GM21515 (cell line): ENCODE data around the gene SLC39A6.
"Not testable (repeated sequence)": the region's sequence is repeated elsewhere in the genome, so short reads cannot be mapped to it uniquely, and the experiment has no call there.

Experiments
- ATAC-seq: cut with Tn5 transposase; IDR thresholded peaks from one replicate; pipeline ENCODE4 v1.9.1; 2021; ENCODE audit not compliant: unreplicated experiment

SLC39A6 gene

DNA sequence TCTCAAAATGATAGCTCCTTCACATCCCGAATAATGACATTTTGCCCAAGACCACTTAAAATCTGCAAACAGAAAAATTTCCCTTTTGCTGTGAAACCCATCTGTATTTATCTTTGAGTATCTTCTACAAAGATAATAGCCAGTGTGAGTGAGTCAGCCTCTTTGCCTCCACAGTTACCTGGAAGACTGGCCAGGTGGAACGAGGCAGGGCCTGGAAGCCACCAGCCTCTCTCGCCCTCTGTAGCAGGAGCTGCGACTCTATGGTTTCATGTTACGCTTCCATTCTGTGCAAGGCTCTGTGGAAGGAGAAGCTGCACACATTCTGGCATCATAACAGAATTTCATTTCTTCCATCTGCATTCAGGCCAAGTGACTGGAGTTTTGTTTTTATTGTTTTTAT is 10.1 kb upstream of the SLC39A6 start:
- no peak for ATAC-seq

DNA sequence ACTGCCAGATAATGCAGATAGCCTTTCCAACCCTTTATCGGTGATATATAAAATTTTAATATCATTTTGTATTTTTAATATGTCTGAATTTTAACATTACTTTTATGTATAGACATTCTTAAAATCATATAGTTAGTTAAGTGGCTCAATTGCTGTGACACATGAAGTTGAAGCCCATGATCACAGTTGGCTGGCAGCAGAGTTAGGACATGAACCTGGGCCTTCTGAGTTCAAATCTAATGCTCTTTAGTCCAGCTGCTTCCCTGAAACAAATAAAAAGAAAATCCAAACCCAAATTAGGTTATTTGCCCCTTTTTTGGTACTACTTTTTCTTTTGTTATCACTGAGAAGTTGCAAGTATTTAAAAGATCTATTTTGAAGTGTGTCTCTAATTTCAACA is 6.1 kb upstream of the SLC39A6 start:
- no peak for ATAC-seq

DNA sequence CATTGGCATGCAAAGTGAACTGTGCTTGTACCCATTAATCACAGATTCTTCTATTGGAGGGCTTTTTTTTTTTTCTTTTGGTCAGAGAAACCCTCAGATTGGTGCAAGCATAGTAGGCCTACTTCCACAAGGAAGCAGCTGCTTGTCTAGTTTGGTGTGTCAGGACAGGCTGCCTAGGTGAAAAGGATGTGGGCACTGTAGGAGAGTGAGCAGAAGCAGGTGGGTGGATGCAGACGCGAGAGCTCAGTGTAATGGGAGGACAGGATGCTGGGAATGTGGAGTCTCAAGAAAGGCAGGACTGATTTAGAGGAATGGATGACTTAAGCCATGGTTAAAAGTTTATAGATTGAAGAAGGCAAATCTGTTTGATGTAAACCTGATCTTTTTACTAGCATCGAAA is 3.6 kb upstream of the SLC39A6 start:
- ATAC-seq: no peak

DNA sequence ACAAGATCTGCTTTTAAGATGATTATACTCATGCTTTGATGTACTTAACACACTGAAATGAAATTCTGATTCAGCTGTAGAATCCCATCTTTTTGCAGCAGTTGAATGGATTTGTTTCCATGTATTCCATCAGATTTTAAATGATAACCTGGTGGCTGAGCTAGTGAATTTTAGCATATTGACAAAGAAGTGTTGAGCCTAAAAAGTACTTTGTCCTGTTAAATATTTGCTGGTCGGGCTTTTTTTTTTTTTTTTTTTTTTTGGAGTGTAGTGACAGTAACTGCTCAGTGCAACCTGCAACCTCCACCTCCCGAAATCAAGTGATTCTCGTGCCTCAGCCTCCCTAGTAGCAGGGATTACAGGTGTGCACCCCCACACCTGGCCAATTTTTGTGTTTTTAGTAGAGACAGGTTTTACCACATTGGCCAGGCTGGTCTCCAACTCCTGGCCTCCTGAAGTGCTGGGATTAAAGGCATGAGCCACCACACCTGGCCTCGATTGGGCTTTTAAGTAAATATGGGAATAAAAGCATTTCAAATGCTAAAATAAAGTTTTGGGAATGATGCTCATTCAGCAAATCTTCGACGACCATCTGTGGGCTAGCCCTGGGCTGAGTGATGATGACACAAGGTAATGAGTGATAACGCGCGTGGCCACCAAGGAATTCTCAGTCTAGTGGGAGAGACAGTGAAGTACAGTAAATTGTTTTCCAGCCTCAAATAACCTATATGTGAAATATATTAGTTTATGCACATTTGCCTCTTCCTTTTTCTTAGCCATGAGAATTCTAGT is 2.7 kb upstream of the SLC39A6 start:
- ATAC-seq: no peak

DNA sequence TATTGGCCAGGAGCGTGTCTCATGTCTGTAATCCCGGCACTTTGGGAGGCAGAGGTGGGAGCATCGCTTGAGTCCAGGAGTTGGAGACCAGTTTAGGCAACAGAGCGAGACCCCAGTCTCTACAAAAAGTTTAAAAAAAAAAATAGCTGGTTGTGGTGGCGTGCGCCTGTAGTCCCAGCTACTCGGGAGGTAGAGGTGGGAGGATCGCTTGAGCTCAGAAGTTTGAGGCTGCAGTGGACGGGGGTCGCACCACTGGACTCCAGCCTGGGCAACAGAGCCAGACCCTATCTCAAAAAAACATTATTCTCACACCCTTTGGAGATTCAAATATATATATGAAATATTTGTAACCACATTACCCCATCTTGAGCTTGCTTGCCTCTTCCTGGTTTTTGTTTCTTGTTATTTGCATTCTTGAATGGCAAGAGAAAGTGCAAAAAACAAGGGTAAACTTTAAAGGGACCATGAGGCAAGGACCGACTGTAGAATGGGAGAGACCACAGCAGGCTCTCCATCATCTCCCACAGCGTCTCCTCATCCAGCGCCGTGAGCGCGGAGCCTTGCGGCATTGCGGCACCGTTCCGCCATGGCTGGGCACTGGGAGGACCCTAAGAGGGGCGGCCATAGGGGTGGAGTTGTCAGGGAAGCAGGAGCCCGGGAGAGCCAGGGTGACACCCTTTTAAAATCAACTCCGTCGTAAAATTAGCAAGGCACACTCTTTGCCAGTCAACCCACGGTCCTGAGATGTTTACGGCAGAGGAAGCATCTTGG is 1.9 kb upstream of the SLC39A6 start:
- ATAC-seq: no peak

DNA sequence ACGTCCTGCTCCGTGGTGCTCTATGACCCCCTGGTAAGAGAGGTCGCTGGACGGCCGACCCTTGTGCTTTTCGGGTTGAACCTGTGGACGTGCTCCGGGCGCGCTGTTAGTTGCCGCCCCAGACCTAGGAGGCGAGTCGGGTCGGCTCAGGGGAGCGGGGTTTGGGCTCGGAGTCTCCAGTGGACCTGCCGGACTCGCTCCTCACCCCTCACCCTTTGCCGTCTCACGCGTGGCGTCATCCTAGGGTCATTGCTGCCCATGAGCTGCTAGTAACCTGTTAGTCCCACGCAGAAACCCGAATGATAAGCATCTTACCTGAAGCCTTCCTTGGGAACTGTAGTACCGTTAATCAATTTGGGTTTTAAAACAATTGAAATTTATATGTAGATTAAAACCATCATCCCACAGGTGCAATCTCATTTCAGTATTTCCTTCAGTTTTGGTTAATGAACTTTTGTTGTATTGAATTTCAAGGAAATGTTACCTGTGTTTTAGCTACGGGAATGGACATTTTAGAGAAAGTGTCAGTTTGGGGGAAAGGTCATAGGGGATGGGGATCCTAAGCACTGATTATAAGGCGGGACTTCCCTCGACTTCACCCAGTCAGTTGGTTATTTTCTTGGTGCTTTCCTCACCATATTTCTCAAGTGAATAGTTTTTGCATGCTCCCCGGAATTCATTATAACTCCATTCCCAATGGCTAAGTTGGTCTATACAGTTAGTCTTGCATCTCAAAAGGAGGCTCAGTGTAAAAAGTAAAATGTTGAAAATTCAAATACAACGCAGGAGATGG is 1.1 kb upstream of the SLC39A6 start:
- peak; percentile 19 for ATAC-seq

DNA sequence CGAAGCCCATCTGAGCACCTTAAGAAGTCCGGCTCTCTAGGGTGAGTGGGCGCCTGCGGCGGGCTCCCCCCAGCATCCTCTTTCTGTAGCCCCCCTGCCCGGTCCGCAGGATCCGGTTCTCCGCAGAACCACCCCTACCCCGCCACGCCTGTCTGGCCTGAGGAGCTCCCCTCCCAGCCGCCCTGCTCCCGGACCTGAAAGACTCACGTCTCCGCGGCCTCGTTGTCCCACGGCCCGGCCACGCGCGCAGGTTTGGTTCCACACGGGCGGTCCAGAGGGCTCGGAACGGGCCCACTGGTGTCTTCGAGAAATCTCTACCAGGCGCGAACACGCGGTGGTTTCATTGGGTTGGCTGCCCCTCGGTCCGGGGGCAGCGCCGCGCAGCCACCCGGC is 237 bp downstream of the SLC39A6 start:
- ATAC-seq: peak; percentile 23

DNA sequence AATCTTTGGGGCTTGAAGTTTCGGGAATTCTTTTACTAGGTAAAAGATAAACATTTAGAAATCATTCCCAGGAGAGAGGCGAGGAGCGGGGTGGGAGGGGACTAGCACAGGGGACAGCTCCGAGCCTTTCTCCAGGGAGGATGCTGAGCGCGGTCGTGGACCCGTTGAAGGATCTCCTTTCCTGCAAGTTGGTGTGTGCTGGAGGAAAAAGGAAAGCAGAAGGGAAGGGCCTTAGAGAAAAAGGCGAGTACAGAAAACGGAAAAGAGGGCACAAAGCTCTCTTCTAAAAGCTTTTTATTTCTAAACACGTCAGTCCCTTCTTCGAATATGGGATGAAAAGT is 640 bp downstream of the SLC39A6 start:
- no peak for ATAC-seq

DNA sequence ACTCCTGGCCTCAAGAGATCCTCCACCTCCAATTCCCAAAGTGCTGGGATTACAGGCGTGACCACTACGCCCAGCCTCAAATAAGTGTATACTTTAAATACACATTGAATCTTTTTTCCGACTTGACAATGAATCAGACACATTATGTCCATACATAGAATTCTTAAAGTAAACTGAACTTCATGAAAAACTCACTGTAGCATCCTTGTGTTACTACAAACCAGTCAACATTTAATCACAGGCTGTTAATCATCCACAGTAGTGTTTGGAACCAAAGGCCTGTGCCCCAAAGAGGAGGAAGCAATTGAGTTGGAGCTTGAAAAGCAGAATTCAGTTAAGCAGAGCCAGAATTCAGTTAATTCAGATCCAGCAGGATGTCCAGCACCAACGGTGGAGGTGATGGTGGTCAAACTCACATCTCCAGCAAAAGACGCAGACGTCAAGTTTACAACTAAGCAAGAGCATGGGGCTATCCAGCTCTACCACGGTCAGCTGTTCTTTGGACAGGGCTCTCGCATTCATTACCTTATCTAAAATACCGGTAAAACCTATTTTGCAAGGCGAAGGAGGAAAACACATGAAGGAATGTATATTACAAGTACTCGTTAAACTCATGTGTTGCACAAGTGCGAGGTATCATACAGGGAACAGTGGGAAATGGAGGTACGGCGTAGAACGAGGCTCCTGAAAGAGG is 1.2 kb downstream of the SLC39A6 start:
- ATAC-seq: no peak

DNA sequence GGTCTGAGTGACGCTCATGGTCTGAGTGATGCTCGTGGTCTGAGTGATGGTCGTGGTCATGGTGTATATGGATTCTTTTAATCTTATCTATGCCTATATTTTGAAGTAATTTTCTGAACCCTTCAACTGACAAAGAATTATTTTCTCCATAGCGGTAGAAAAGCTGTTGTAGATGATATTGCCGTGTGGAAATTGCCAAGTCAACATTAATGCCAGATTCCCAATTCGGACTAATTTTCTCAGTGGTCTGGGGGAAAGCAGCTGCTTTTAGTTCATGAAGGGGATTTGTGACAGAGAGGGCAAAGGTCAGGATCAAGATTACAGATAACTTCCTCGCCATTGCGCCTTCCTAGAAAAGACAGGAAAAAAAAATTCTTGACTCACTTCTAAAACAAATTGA is 2.5 kb downstream of the SLC39A6 start:
- no peak for ATAC-seq

DNA sequence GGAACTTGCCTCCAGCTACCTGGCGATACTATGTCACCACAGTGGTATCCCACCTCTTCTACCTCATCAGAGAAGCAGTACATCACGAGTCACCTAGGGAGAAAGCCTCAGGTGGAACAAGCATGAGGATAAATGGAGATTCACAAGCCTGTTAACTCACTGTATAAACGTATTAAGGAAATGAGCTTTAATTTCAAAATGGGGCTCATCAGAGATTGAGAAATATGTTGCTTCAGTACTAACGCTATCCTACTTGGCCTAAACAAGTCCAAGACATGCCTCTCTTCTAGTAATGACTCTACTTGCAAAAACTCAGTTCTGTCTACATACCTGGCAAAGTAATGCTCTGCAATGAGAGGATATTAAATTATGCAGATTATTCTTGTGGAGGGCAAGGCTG is 4.3 kb downstream of the SLC39A6 start:
- ATAC-seq: no peak

DNA sequence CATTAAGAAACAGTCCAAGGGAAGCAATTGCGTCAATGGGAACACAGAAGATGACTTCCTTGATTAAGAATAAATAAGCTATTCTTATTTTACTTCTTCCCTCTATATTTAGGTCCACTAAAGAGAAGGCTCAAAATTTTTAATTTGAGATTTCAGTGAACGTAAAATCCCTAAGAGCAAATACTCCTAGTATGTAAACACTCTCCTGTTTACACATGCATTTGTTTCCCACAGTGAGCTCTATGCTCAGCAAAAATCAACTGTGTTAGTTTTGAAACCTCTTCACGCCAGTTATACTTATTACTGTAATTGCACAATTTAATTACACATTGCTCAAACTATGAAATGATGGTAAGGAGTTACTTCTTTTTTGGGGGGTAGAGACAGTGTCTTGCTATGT is 8.8 kb downstream of the SLC39A6 start:
- no peak for ATAC-seq

DNA sequence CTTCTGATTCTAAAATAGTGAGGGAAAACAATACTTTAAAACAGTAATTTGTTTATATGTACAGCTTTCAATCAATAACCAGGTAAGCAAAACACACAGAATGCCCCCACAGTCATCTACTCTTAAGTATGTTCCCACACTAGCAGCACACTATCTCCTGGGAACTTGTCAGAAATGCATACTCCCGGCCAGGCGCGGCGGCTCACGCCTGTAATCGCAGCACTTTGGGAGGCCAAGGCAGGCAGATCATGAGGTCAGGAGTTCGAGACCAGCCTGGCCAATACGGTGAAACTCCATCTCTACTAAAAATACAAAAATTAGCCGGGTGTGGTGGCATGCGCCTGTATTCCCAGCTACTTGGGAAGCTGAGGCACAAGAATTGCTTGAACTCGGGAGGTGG is 12.4 kb downstream of the SLC39A6 start:
- not testable (repeated sequence) for ATAC-seq

DNA sequence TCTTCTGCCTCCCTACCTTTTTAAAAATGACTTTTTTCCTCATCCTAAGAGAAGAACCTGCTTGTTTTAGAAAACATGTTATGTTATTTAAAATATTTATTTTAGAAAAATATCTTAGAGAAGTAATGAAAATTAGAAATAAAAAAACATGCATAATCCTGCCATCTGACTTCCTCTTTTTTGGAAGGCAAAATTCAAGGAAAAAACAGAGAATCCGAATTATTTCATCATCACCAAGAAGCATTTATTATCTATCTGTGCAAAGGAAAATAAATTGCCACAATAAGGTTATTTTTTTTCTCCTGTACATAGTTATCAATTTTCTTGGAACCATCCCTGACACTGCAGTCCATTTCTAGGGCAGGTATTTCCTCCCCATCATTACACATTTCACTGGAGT is 14.4 kb downstream of the SLC39A6 start:
- no peak for ATAC-seq

DNA sequence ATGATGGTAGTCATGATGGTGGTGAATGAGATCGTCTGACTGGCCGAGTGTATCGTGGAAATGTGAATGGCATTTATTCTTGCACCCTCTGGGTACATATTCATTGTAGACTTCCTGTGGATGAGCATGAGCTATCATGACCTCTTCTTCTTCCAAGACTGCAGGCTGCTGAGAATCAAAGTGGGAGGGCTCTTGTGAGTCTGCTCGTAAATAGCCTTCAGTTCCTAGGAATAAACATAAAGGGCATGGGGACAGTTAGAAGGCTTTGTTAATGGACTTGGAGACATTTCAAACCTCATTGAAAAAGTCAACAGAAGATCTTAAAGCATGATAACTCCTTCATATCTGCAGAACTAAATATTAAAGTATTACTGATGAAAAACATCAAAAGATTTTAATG is 14.9 kb downstream of the SLC39A6 start:
- ATAC-seq: no peak

DNA sequence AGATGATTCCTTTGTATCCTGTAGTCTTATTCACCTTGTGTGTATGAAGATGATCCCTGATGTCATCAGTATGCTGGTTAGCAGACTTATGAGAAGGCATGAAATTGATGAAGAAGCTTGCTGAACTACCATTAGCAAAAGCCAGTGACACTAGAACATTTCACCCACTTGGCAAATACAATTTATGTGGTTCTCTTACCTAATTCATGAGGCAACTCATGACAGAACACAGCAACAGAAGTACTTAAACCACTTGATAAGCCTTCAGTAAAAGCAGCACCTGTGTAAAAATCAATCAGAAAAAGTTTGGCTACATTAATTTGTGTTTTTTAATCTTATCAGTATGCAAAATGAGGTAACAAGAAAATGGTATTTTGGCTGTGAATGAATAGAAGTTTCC is 16.8 kb downstream of the SLC39A6 start:
- no peak for ATAC-seq

DNA sequence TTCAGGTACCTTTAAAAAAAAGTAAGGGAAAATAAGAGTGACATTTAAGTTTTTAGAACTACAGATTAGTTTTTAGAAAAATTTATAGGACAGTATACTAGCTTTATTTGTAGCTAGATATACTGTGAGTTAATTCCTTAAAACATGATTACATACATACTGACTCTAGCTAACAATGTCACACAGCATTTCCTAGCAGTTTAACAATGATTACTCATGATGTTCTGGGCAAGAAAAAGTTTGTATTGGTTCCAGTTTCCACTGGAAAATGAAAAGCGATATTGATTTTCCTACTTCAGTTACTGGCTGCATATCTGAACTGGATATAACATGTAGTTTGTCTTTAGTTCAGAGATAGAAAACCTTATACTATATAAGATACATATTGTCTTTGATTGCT is 19.4 kb downstream of the SLC39A6 start:
- ATAC-seq: no peak

DNA sequence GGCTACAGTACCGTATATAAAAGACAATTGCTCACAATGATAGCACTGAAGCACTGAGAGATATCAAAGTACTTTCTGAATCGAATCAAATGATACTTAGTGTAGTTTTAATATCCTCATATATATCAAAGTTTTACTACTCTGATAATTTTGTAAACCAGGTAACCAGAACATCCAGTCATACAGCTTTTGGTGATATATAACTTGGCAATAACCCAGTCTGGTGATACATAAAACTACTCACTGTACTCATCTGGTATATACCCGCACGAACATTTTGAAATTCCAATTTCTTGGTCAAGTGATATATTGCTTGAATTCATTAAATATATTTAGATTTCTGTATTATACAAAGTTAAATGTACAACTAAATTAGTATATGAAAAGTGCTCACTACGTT is 20.5 kb downstream of the SLC39A6 start:
- ATAC-seq: no peak

DNA sequence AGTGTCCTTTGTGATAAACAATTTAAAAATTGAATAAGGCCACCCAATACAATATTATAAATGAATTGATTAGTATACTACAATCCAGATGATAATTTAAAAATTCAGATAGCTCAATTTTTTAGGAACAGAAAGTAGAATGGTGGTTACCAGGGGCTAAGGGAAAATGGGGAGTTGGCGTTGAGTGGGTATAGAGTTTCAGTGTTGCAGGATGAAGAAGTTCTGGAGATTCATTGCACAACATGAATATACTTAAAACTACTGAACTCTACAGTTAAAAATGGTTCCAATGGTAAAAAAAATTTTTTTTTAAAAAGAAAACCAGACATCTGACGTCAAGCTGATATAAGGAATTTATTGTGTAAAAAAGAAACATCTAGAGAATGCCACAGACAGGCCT is 20.9 kb downstream of the SLC39A6 start:
- ATAC-seq: no peak

DNA sequence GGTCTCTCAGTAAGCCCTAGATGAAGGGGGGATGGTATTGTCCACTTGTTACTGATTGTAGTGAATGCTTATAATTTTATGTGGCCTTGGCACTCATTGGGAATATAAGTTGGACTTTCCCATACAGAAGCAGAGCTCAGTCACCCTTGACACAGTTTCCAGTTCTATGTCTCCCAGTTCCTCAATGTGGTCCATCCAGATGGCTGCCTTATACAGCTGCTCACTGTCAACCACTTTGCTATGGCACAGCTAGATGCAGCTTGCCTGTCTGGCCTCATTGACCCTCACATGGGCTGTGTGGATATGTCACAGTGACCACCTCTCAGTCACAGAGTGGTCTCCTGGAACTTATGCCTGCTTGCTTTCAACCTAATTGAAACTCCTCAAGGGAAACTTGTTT is 21.7 kb downstream of the SLC39A6 start:
- ATAC-seq: no peak

DNA sequence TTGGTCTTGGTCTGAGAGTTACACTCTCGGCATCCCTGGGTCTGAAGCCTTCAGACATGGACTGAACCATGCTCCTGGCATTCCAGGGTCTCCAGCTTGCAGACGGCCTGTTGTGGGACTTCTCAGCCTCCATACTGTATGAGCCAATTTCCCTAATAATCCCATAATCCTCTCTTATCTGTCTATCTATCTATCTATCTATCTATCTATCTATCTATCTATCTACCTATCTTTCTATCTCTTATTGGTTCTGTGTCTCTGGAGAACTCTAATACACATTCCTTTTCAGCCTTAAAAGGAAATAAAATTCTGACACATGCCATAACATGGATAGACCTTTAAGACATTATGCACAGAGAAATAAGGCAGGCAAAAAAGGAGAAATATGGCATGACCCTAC is 24.4 kb downstream of the SLC39A6 start:
- no peak for ATAC-seq
